Lung (tissue), 12 donors: ENCODE results near the gene NEUROD6. TPM values are rescaled to one million over a fixed set of nuclear protein-coding genes. Genes with fewer than 3 reads are reported as not detected.
A peak's percentile ranks its signal among the peaks of the same experiment; 100 is the strongest.

Experiments used
- ATAC-seq: fragments of 200-7000 bp; cut with Tn5 transposase; one replicate; pipeline ENCODE4 v1.9.1; 2020; ENCODE audit warnings: moderate number of reproducible peaks; ENCODE audit not compliant: insufficient read depth, low FRiP score
- DNase-seq, 3 donors: peaks; one replicate each; pipeline ENCODE4 v3.0.0-alpha.2; 2013 to 2017
- H3K27ac ChIP-seq, 2 donors: one replicate each; pipeline ENCODE4 v1.5.1; 2013; ENCODE audit warnings: mild to moderate bottlenecking in 2 of 2, moderate library complexity in 2 of 2, control low read depth in 1 of 2, inconsistent platforms in 1 of 2, low read depth in 1 of 2, low read length in 1 of 2
- H3K27me3 ChIP-seq, 3 donors: one replicate each; pipeline ENCODE4 v1.5.1; 2013; ENCODE audit warnings: low read length in 2 of 3; ENCODE audit not compliant: control insufficient read depth in 3 of 3, insufficient read depth in 3 of 3
- H3K36me3 ChIP-seq, 4 donors: one replicate each; pipeline ENCODE4 v1.5.1; 2013; ENCODE audit warnings: low read length in 4 of 4, mild to moderate bottlenecking in 1 of 4, moderate library complexity in 1 of 4; ENCODE audit not compliant: control insufficient read depth in 4 of 4, insufficient read depth in 4 of 4
- H3K4me1 ChIP-seq, 5 donors: one replicate each; pipeline ENCODE4 v1.5.1; 2013; ENCODE audit warnings: low read length in 5 of 5, mild to moderate bottlenecking in 2 of 5, moderate library complexity in 1 of 5; ENCODE audit not compliant: control insufficient read depth in 5 of 5, insufficient read depth in 5 of 5
- H3K4me3 ChIP-seq: one replicate; pipeline ENCODE4 v1.5.1; 2013; ENCODE audit warnings: mild to moderate bottlenecking, control low read depth, moderate library complexity
- H3K9ac ChIP-seq, 2 donors: one replicate each; pipeline ENCODE4 v1.5.1; 2013; ENCODE audit warnings: low read length in 2 of 2, control low read depth in 1 of 2; ENCODE audit not compliant: insufficient read depth in 1 of 2
- H3K9me3 ChIP-seq, 4 donors: one replicate each; pipeline ENCODE4 v1.5.1; 2013; ENCODE audit warnings: low read length in 3 of 4, mild to moderate bottlenecking in 1 of 4, moderate library complexity in 1 of 4; ENCODE audit not compliant: control insufficient read depth in 4 of 4, insufficient read depth in 3 of 4
- CTCF ChIP-seq: IDR thresholded peaks from 2 replicates; pipeline ENCODE4 v1.5.1; 2012; ENCODE audit warnings: mild to moderate bottlenecking; ENCODE audit errors: control extremely low read depth, extremely low read depth
- WGBS, 2 donors: extraction: QIAGEN DNeasy Blood & Tissue Kit; methylation state at CpG; one replicate each; pipeline ENCODE4 v1.1.7; 2013; 5-methylcytosine and 5-hydroxymethylcytosine counted together
- polyA plus RNA-seq, 2 donors: library from polyadenylated mRNA; stranded (reverse); fragments of 200-250 nt; gene quantifications; one replicate each; pipeline ENCODE4 v1.2.1, GENCODE V29; 2013
- total RNA-seq, 2 donors: library from RNA; depleted of rRNA in 1 of 2; stranded (reverse); fragments of >200 nt in 1 of 2; gene quantifications; one replicate each; pipeline ENCODE4 v1.2.1, GENCODE V29; 2014 to 2021
- donor health status: control.
- donor health status: control.
- donor health status: Bipolar disorder and iron deficiency.
- donor health status: healthy.
- donor health status: DM: yes; HTN: yes; CAD: no.

The NEUROD6 gene
- total and polyA plus RNA-seq, 4 donors = not detected

GRCh38 chr7:31370609-31371008 is 30.1 kb upstream of the NEUROD6 start:
- no peak for TF ChIP-seq CTCF
- Histone ChIP-seq H3K4me1 (peaks cover 0 to 20% (median 0%) of the 10 kb centered on the region in 5 donors), H3K9me3 (peaks cover 0 to 4% (median 0%) of the 10 kb centered on the region in 4 donors), H3K9ac (no peak overlapping the region), H3K36me3 (no peaks in the 10 kb centered on the region), H3K27me3 (no peaks in the 10 kb centered on the region), H3K4me3 (no peak overlapping the region), H3K27ac (no peak overlapping the region)
- WGBS, 2 donors = 48 to 52% methylated on average over 3 of the region's 3 CpGs
- DNase-seq = peak in 1 of 3 donors; percentile 29
- ATAC-seq = no peak

GRCh38 chr7:31368620-31369019 is 28.1 kb upstream of the NEUROD6 start:
- Histone ChIP-seq H3K27me3 (no peaks in the 10 kb centered on the region), H3K4me3 (no peak overlapping the region), H3K36me3 (no peaks in the 10 kb centered on the region), H3K27ac (no peak overlapping the region), H3K9ac (no peak overlapping the region), H3K4me1 (peaks cover 0 to 17% (median 0%) of the 10 kb centered on the region in 5 donors), H3K9me3 (peaks cover 0 to 4% (median 0%) of the 10 kb centered on the region in 4 donors)
- DNase-seq = peak in 2 of 3 donors; percentile 28 to 44
- ATAC-seq = no peak
- WGBS, 2 donors = 72 to 90% methylated on average over 10 of the region's 10 CpGs
- no peak for TF ChIP-seq CTCF

- no peaks in the 10 kb centered on the region for H3K27me3 ChIP-seq
- H3K4me1 ChIP-seq = no peaks in the 10 kb centered on the region
- DNase-seq = no peak
- H3K27ac ChIP-seq = no peak overlapping the region
- ATAC-seq = no peak
- no peaks in the 10 kb centered on the region for H3K36me3 ChIP-seq
- no peak overlapping the region for H3K9ac ChIP-seq
- TF ChIP-seq CTCF = no peak
- H3K4me3 ChIP-seq = no peak overlapping the region
- H3K9me3 ChIP-seq = peaks cover 0 to 1% (median 0%) of the 10 kb centered on the region in 4 donors
- WGBS, 2 donors = 74 to 91% methylated on average over 3 of the region's 3 CpGs
Observed at GRCh38 chr7:31363496-31363895, 23.0 kb upstream of the NEUROD6 start.

- no peak for DNase-seq
- no peak for TF ChIP-seq CTCF
- H3K36me3 ChIP-seq = no peaks in the 10 kb centered on the region
- no peaks in the 10 kb centered on the region for H3K4me1 ChIP-seq
- H3K27me3 ChIP-seq = no peaks in the 10 kb centered on the region
- H3K9ac ChIP-seq = no peak overlapping the region
- H3K27ac ChIP-seq = no peak overlapping the region
- WGBS, 2 donors = 75 to 84% methylated on average over 5 of the region's 5 CpGs
- no peak overlapping the region for H3K4me3 ChIP-seq
- peaks cover 0 to 1% (median 0%) of the 10 kb centered on the region in 4 donors for H3K9me3 ChIP-seq
- no peak for ATAC-seq
Observed at GRCh38 chr7:31363051-31363450, 22.5 kb upstream of the NEUROD6 start.
